ACC112 (cell line): ENCODE measurements around the gene SERPINC1.
"Not testable (repeated sequence)": the region's sequence is repeated elsewhere in the genome, so short reads cannot be mapped to it uniquely, and the experiment has no call there.

ENCODE experiments used
- H2AFZ ChIP-seq: fragments of 200-600 bp; sonication (generic); one replicate; pipeline ENCODE4 v1.6.0; 2017; ENCODE audit warnings: antibody characterized with exemption, low read length; ENCODE audit not compliant: unreplicated experiment
- H3K27ac ChIP-seq: fragments of 200-600 bp; sonication (generic); 2 replicates; pipeline ENCODE4 v1.5.1; 2014; ENCODE audit warnings: low read depth, mild to moderate bottlenecking, antibody characterized with exemption, low read length, moderate library complexity
- H3K27me3 ChIP-seq: fragments of 200-600 bp; sonication (generic); 2 replicates; pipeline ENCODE4 v1.6.1; 2014; ENCODE audit warnings: mild to moderate bottlenecking, antibody characterized with exemption, low read length, moderate library complexity, mixed read lengths; ENCODE audit not compliant: insufficient read depth
- H3K36me3 ChIP-seq: fragments of 200-600 bp; sonication (generic); 2 replicates; pipeline ENCODE4 v1.6.1; 2016; ENCODE audit warnings: mild to moderate bottlenecking, antibody characterized with exemption, low read length, moderate library complexity, mixed read lengths; ENCODE audit not compliant: insufficient read depth
- H3K4me1 ChIP-seq: fragments of 200-600 bp; sonication (generic); one replicate; pipeline ENCODE4 v1.6.1; 2016; ENCODE audit warnings: low read length, mixed read lengths; ENCODE audit not compliant: insufficient read depth, unreplicated experiment, control insufficient read depth
- H3K4me3 ChIP-seq: fragments of 200-600 bp; sonication (generic); 2 replicates; pipeline ENCODE4 v1.5.1; 2014; ENCODE audit warnings: mild to moderate bottlenecking, low read depth, low read length
- H3K79me2 ChIP-seq: fragments of 200-600 bp; sonication (generic); one replicate; pipeline ENCODE4 v1.6.0; 2016; ENCODE audit warnings: low read length; ENCODE audit not compliant: control insufficient read depth, unreplicated experiment, insufficient read depth

The SERPINC1 gene

GRCh38 chr1:173917149-173917548, at the start of gene SERPINC1:
Gene SERPINC1 (minus strand): TSS chr1:173917327. CDS start chr1:173917259, 68 bp downstream.
- Histone ChIP-seq H2AFZ (no peak within 1 kb of the TSS), H3K79me2 (no peaks in the 10 kb centered on the region), H3K4me3 (no peak within 1 kb of the TSS)

GRCh38 chr1:173965896-173966295, 48.8 kb upstream of the SERPINC1 start:
- H3K27ac ChIP-seq, H3K4me3 ChIP-seq, H3K79me2 ChIP-seq, H2AFZ ChIP-seq, H3K4me1 ChIP-seq, H3K27me3 ChIP-seq: not testable (repeated sequence)
- peaks cover 31% of the 10 kb centered on the region for H3K36me3 ChIP-seq

More at GRCh38 chr1:173917149-173917548, at the start of gene SERPINC1:
- H3K27me3 ChIP-seq = peaks cover 6% of the 10 kb centered on the region; the same call in 1 of the 2 replicates
- H3K4me1 ChIP-seq = no peaks in the 10 kb centered on the region
- H3K27ac ChIP-seq = no peak within 1 kb of the TSS
- no peaks in the 10 kb centered on the region for H3K36me3 ChIP-seq

GRCh38 chr1:173963477-173963876, 46.4 kb upstream of the SERPINC1 start:
- Histone ChIP-seq H3K4me3 (no peak overlapping the region), H3K79me2 (no peaks in the 10 kb centered on the region), H3K4me1 (no peaks in the 10 kb centered on the region), H3K27ac (no peak overlapping the region), H2AFZ (no peak overlapping the region), H3K27me3 (no peaks in the 10 kb centered on the region), H3K36me3 (peaks cover 38% of the 10 kb centered on the region)

GRCh38 chr1:173960625-173961024, 43.5 kb upstream of the SERPINC1 start:
- no peaks in the 10 kb centered on the region for H3K27me3 ChIP-seq
- H3K4me1 ChIP-seq = no peaks in the 10 kb centered on the region
- peaks cover 40% of the 10 kb centered on the region for H3K36me3 ChIP-seq
- H3K27ac ChIP-seq = no peak overlapping the region
- no peaks in the 10 kb centered on the region for H3K79me2 ChIP-seq
- H3K4me3 ChIP-seq = no peak overlapping the region
- no peak overlapping the region for H2AFZ ChIP-seq

GRCh38 chr1:173954179-173954578, 37.1 kb upstream of the SERPINC1 start:
- H3K4me1 ChIP-seq = peaks cover 6% of the 10 kb centered on the region
- no peak overlapping the region for H3K27ac ChIP-seq
- H3K4me3 ChIP-seq = no peak overlapping the region
- H3K27me3 ChIP-seq = no peaks in the 10 kb centered on the region
- no peak overlapping the region for H2AFZ ChIP-seq
- peaks cover 5% of the 10 kb centered on the region for H3K79me2 ChIP-seq
- H3K36me3 ChIP-seq = peaks cover 12% of the 10 kb centered on the region

GRCh38 chr1:173948594-173948993, 31.5 kb upstream of the SERPINC1 start:
- no peaks in the 10 kb centered on the region for H3K27me3 ChIP-seq
- peaks cover 21% of the 10 kb centered on the region for H3K36me3 ChIP-seq
- no peak overlapping the region for H2AFZ ChIP-seq
- H3K27ac ChIP-seq = no peak overlapping the region
- H3K4me3 ChIP-seq = no peak overlapping the region
- peaks cover 6% of the 10 kb centered on the region for H3K4me1 ChIP-seq
- H3K79me2 ChIP-seq = no peaks in the 10 kb centered on the region

GRCh38 chr1:173946380-173946921, 29.3 kb upstream of the SERPINC1 start:
- peaks cover 29% of the 10 kb centered on the region for H3K36me3 ChIP-seq
- no peak overlapping the region for H3K27ac ChIP-seq
- H3K27me3 ChIP-seq = no peaks in the 10 kb centered on the region
- no peaks in the 10 kb centered on the region for H3K79me2 ChIP-seq
- no peak overlapping the region for H2AFZ ChIP-seq
- H3K4me3 ChIP-seq = no peak overlapping the region
- H3K4me1 ChIP-seq = no peaks in the 10 kb centered on the region

- H3K36me3 ChIP-seq = peaks cover 36% of the 10 kb centered on the region
- no peak overlapping the region for H3K27ac ChIP-seq
- no peaks in the 10 kb centered on the region for H3K27me3 ChIP-seq
- no peak overlapping the region for H3K4me3 ChIP-seq
- H2AFZ ChIP-seq = no peak overlapping the region
- no peaks in the 10 kb centered on the region for H3K4me1 ChIP-seq
- no peaks in the 10 kb centered on the region for H3K79me2 ChIP-seq
Observed at GRCh38 chr1:173937062-173937461, 19.9 kb upstream of the SERPINC1 start.

GRCh38 chr1:173934440-173934839, 17.3 kb upstream of the SERPINC1 start:
- Histone ChIP-seq H3K27ac (no peak overlapping the region), H3K36me3 (peaks cover 30% of the 10 kb centered on the region), H3K4me1 (no peaks in the 10 kb centered on the region), H2AFZ (no peak overlapping the region), H3K27me3 (no peaks in the 10 kb centered on the region), H3K4me3 (no peak overlapping the region), H3K79me2 (no peaks in the 10 kb centered on the region)

- H3K27me3 ChIP-seq, H3K27ac ChIP-seq, H2AFZ ChIP-seq, H3K4me1 ChIP-seq, H3K4me3 ChIP-seq, H3K79me2 ChIP-seq: not testable (repeated sequence)
- peaks cover 11% of the 10 kb centered on the region for H3K36me3 ChIP-seq
Observed at GRCh38 chr1:173930541-173930940, 13.4 kb upstream of the SERPINC1 start.

GRCh38 chr1:173925306-173926242, 8.4 kb upstream of the SERPINC1 start:
- Histone ChIP-seq H3K4me3 (no peak overlapping the region), H3K27ac (no peak overlapping the region), H3K27me3 (peaks cover 13% of the 10 kb centered on the region; the same call in 1 of the 2 replicates), H3K79me2 (no peaks in the 10 kb centered on the region), H2AFZ (no peak overlapping the region), H3K4me1 (no peaks in the 10 kb centered on the region), H3K36me3 (no peaks in the 10 kb centered on the region)
